DMS 273 treated with DMSO at 0.1 percent for 48 hours (cell line): ENCODE results near the gene C2orf80.
"Not testable (repeated sequence)": the region's sequence is repeated elsewhere in the genome, so short reads cannot be mapped to it uniquely, and the experiment has no call there.

Experiments
- DNase-seq: peaks from one replicate; lab custom pipeline; 2025; lab: John Stamatoyannopoulos, UW

Gene C2orf80

GRCh38 chr2:208179028-208179609, 10.7 kb downstream of the C2orf80 start:
- no peak for DNase-seq

- DNase-seq: no peak
Observed at GRCh38 chr2:208175840-208176153, 14.0 kb downstream of the C2orf80 start.

DNA sequence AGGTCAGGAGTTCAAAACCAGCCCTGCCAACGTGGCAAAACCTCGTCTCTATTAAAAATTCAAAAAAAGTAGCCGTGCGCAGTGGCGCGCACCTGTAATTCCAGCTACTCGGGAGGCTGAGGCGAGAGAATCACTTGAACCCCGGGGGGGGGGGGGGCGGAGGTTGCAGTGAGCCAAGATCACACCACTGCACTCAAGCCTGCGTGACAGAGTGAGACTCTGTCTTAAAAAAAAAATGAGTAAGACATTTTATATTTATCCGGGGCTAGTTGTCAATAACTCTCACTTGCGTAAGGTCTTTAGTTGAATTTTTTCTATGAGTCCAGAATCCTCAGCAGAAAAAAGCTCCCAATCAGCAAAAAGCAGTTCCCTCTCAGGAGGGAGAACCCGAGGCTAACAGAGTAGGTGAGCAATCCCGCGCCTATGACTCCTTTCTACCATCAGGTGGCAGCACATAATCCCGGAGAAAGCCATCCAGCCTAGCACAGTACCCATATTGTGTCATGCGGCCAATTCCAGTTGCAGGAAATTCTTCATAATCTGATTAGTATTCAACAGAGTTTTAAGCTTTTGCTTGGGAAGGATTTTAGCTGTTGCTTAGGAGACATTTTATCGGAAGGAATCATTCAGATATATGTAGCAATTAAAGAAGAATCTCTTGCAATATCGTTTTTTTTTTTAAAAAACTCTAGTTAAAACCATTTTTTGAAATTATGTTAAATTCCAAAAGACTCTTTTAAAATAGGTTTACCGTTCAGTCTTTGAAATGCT, 14.6 kb downstream of the C2orf80 start:
- DNase-seq: peak; percentile 62

DNA sequence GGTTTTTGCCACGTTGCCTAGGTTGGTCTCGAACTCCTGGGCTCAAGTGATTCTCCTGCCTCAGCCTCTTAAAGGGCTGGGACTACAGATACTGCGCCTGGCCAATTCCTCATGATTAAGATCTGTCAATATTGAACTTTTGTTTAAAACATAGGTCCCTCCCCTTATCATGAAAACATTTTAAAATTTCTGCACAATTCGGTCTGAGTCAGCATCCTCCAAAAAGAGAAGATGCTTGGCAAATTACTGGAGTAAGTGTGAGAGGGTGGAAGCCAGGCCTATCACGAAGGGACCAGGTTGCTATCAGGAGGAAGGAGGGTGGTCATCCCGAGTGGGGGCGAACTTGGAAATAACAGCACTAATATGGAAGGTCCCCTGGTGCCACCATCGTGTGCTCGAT, 15.7 kb downstream of the C2orf80 start:
- DNase-seq: no peak

DNA sequence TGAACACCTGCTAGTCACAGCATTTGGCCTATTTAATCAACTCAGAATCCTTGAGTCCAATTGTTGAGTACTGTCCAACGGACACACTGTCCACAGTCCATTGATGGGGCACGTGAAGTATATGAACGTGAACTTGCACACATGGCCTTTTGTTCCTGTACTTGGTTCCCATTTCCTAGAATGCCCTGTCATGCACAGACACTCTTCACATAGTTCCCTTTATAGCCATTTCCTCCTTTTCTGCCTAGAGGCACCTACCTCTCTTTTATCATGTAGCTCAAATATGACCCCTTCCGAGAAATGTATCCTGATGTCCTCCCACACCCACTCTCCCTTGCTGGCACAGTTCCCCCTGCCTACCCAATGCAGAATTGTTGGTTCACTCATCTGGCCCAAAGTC, 17.7 kb downstream of the C2orf80 start:
- DNase-seq: no peak

DNA sequence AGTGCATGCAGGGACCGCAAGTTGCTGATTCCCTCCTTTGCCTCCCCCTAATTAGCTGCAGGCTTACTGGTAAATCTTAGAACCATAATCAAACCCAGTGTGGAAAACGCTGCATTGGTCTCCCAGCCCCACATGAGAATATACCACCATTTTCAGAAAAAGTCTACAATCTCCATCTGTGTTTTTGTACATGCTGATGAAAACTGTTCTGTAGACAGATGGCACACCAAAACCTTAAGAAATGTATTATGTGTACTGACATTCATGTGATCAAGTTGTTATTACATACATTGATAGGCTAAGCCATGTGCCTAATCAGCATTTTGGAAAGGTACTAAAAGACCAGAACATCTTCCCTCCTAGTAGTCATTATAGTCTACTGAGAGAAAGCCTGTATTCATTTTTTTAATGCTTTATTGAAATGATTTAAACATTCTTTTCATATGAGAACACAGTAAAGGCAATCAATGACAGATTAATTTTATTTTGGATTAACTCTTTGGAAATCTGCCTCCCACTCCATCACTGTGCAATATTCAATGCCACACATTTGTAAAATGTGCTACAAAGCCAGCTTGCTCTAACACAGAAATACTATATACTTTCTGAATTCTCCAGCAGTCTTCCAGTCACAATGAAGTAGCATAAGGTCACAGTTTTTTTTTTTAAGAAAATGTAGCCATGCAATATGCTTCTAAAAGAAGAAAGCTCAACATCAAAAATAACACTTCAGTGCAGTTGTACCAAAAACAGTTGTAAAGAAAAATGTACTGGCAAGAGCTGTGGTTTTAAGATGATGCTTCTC, 24.7 kb downstream of the C2orf80 start:
- no peak for DNase-seq

- no peak for DNase-seq
Observed at GRCh38 chr2:208163489-208163888, 26.3 kb downstream of the C2orf80 start, which contains the start of gene CRYGA. Gene CRYGA, minus strand, starts transcription at chr2:208163589. Its CDS starts 33 bp downstream, at chr2:208163556.

- no peak for DNase-seq
Observed at GRCh38 chr2:208156439-208156838, 33.4 kb downstream of the C2orf80 start.

DNA sequence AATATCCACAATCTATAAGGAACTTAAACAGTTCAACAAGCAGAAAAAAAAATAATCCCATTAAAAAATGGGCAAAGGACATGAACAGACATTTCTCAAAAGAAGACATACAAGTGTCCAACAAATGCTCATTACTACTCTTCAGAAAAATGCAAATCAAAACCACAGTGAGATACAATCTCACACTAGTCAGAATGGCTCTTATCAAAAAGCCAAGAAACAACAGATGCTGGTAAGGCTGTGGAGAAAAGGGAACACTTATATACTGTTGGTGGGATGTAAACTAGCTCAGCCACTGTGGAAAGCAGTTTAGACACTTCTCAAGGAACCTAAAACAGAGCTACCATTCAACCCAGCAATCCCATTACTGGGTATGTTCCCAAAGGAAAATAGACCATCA, 36.7 kb downstream of the C2orf80 start:
- no peak for DNase-seq

DNA sequence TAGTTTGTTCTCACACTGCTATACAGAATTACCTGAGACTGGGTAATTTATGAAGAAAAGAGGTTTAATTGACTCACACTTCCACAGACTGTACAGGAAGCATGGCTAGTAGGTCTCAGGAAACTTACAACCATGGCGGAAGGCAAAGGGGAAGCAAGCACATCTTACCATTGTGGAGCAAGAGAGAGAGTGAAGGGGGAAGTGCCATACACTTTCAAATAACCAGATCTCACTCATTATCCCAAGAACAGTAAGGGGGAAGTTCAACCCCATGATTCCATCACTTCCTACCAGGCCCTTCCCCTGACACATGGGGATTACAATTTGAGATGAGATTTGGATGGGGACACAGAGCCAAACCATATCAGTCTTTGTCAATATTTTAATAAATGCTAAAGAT, 38.9 kb downstream of the C2orf80 start:
- no peak for DNase-seq

DNA sequence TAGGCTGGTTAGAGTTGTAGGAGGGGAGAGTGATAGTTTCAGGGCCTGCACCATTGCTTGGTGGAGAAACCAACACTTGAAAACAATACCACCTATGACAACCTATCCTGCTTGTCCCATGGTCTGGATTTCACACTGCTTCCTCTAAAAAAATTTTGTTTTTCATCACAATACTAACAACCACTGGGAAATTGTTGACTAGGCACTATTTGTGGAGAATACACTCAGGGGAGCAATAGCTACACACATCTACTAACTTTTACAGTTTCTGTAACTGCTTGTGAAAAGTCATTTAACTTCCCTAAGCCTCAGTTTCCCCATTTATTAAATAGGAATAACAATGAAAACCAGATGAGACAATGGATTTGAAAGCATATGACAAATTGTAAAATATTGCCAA, 39.7 kb downstream of the C2orf80 start:
- DNase-seq: no peak

DNA sequence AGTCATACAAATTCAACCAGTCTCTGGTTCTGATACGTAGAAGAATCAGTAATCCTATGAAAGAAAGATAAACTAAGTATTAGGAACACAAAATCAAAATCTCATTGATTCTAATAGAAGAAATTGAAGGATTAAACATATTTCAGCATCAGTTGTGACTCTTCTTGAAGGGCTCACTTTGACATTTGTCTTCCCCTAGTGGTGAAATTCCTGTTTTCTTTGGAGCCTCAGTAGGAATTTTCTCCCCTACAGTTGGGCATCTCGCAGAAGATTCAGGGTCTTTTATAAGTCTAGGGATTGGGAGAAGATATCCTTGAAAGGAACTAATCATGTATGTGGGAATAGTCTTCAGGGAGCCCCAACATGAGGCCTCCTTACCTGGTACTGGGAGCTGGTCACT, 41.0 kb downstream of the C2orf80 start:
- DNase-seq: no peak

GRCh38 chr2:208147759-208148158, 42.1 kb downstream of the C2orf80 start:
- DNase-seq: no peak

GRCh38 chr2:208147008-208147407, 42.8 kb downstream of the C2orf80 start:
- DNase-seq: no peak

DNA sequence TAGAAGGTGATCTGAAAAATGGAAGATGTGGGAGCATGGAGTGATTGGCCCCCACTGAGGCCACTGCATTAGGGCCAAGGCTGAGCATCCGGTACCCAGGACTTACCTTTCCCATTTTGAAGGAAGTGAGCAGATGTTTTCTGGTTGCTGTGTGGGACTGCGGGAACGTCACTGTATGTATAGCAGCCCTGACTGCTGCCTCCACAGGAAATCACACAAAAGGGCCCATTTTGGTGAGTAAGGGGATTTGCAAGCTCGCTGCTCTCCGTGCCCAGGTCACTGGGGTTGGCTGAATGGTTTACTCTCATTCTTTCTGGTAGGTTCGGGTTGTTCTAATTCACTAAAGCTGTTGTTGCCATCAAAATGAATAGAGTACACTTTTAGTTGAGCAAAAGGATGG, 43.8 kb downstream of the C2orf80 start, which contains the start of gene CRYGB:
TSS of gene CRYGB (minus strand) at position 153 of the 400 bp plus-strand sequence. CDS start at position 115, 38 bp downstream.
- DNase-seq: no peak

GRCh38 chr2:208142925-208143799, 46.7 kb downstream of the C2orf80 start:
- no peak for DNase-seq

- DNase-seq: no peak
Observed at GRCh38 chr2:208142240-208142924, 47.4 kb downstream of the C2orf80 start.

DNA sequence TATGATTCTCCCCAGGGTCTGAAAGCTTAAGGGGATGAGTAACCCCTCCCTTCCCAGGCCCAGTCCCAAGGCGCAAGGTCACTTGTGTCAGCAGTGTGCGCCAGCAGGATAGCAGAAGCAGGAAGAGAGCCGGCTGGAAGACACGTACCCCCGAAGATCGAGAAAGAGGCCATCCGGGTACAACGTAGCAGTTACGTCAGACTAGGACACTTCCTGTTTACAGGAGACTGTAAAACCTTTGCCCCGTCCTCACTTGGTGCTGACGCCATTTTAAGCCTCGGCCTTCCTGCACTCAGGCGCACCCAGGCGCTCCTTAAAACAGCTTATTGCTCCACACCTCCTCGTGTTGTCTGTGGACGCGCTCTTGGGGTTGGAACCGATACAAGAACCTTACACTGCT, 50.4 kb downstream of the C2orf80 start:
- DNase-seq: no peak

GRCh38 chr2:208138334-208138733, 51.5 kb downstream of the C2orf80 start:
- DNase-seq: not testable (repeated sequence)

GRCh38 chr2:208136716-208137094, 53.1 kb downstream of the C2orf80 start:
- no peak for DNase-seq
